Measurements from ENCODE around the gene TMED4. TPM values are rescaled to one million over a fixed set of nuclear protein-coding genes. Genes with fewer than 3 reads are reported as not detected.

Gene TMED4
- total RNA-seq, 1 experiment from 2014 or later = 67.3 TPM

DNA sequence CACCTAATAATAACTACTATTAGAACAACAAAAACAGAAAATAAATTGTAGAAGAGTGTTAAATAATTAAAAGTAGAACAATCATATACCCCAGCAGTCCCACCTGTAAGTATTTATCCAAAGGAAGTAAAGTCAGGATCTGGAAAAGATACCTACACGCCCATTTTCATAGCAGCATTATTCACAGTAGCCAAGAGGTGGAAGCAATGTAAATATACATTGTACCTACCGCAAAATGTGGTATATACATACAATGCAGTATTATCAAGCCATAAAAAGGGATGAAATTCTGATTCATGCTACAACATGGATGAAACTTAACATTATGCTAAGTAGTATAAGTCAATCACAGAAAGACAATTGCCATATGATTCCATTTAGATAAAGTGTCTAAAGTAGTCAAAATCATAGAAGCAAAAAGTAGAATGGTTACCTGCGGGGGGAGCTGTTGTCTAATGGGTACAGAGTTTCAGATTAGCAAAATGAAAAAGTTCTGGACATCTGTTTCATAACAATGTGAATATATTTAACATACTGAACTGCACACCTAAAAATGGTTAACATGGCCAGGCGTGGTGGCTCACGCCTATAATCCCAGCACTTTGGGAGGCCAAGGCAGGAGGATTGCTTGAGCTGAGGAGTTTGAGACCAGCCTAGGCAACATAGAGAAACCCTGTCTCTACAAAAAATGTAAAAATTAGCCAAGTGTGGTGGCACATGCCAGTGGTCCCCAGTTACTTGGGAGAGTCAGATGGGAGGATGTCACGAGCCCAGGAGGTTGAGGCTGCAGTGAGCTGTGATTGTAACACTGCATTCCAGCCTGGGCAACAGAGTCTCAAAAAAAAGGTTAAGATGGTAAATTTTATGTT lies 6.0 kb upstream of the TMED4 start:
- TF ChIP-seq, protein P1, sequence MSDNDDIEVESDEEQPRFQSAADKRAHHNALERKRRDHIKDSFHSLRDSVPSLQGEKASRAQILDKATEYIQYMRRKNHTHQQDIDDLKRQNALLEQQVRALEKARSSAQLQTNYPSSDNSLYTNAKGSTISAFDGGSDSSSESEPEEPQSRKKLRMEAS (IDR thresholded peaks at IDR 0.05) = no peak
- TF ChIP-seq CBX3 (IDR thresholded peaks at IDR 0.05; ENCODE audit: low read depth) (peak; percentile 46; the same call in 1 of the 2 replicates), RAD21 (IDR thresholded peaks at IDR 0.05; ENCODE audit: low read depth) (peak; percentile 98), TCF7L2 (IDR thresholded peaks at IDR 0.05; ENCODE audit: borderline replicate concordance, extremely low read depth, insufficient read depth, insufficient read length) (no peak)
- TF ChIP-seq, protein P2, sequence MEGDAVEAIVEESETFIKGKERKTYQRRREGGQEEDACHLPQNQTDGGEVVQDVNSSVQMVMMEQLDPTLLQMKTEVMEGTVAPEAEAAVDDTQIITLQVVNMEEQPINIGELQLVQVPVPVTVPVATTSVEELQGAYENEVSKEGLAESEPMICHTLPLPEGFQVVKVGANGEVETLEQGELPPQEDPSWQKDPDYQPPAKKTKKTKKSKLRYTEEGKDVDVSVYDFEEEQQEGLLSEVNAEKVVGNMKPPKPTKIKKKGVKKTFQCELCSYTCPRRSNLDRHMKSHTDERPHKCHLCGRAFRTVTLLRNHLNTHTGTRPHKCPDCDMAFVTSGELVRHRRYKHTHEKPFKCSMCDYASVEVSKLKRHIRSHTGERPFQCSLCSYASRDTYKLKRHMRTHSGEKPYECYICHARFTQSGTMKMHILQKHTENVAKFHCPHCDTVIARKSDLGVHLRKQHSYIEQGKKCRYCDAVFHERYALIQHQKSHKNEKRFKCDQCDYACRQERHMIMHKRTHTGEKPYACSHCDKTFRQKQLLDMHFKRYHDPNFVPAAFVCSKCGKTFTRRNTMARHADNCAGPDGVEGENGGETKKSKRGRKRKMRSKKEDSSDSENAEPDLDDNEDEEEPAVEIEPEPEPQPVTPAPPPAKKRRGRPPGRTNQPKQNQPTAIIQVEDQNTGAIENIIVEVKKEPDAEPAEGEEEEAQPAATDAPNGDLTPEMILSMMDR (IDR thresholded peaks at IDR 0.05 in 2 of 3, conservative IDR thresholded peaks at IDR 0.05 in 1 of 3; ENCODE audit: borderline replicate concordance in 1 of 3, insufficient read depth in 1 of 3, low read depth in 2 of 3, low read length in 2 of 3) = peak; percentile 58 to 85 (median 79)

More for the DNA sequence above, 6.0 kb upstream of the TMED4 start:
- Histone ChIP-seq H3K9ac (ENCODE audit: low read length) (no peak overlapping the region), H4K20me1 (ENCODE audit: insufficient read depth) (no peaks in the 10 kb centered on the region), H3K4me3 (replicated peaks in 1 of 2; ENCODE audit: low read depth in 1 of 2, low read length in 2 of 2) (no peak overlapping the region), H3K9me2 (ENCODE audit: insufficient read depth) (no peaks in the 10 kb centered on the region), H3K9me3 (ENCODE audit: control insufficient read depth in 1 of 2, insufficient read depth in 1 of 2, low read depth in 1 of 2, low read length in 2 of 2) (no peaks in the 10 kb centered on the region), H3K27me3 (ENCODE audit: insufficient read depth, low read length) (no peaks in the 10 kb centered on the region), H3K4me2 (ENCODE audit: low read length) (peak overlapping the region; percentile 47), H2AFZ (ENCODE audit: low read depth, low read length, poor library complexity, severe bottlenecking) (peak overlapping the region; percentile 83), H3K27ac (ENCODE audit: low read depth, low read length) (no peak overlapping the region), H3K4me1 (ENCODE audit: control insufficient read depth in 1 of 2, insufficient read depth in 2 of 2, low read length in 2 of 2) (peaks cover 0 to 11% of the 10 kb centered on the region in 2 experiments; a peak in 2 of 4 replicates), H3K79me2 (ENCODE audit: insufficient read depth, low read length) (no peaks in the 10 kb centered on the region), H3K36me3 (ENCODE audit: control insufficient read depth in 1 of 2, insufficient read depth in 2 of 2, low read length in 2 of 2) (no peaks in the 10 kb centered on the region)
- ChIA-PET CTCF (interaction anchor here (0.7 to 1.0 kb wide), 3 partner anchors 51 to 548 kb away, joined by 3 read pairs; no protein-coding TSS in a partner anchor), RAD21 (ENCODE audit: low non-redundant PET in 1 of 2, low total read pairs in 2 of 2, uncharacterized antibody in 2 of 2, unreplicated experiment in 2 of 2) (no interaction called here), POLR2A (no interaction called here)
- DNase-seq (ENCODE audit: low read depth, low spot score) (peak; percentile 56), ATAC-seq (peak; percentile 83)
- no TSS peak for BruUV-seq (replicated peaks)
- intact Hi-C loops (cut with micrococcal nuclease) = loop anchor here (1.0 to 10.0 kb wide), 6 partner anchors 160 to 549 kb away; partner anchors contain the start of genes PPIA and ZMIZ2
